ENCODE data around the gene NELFCD.

DNA sequence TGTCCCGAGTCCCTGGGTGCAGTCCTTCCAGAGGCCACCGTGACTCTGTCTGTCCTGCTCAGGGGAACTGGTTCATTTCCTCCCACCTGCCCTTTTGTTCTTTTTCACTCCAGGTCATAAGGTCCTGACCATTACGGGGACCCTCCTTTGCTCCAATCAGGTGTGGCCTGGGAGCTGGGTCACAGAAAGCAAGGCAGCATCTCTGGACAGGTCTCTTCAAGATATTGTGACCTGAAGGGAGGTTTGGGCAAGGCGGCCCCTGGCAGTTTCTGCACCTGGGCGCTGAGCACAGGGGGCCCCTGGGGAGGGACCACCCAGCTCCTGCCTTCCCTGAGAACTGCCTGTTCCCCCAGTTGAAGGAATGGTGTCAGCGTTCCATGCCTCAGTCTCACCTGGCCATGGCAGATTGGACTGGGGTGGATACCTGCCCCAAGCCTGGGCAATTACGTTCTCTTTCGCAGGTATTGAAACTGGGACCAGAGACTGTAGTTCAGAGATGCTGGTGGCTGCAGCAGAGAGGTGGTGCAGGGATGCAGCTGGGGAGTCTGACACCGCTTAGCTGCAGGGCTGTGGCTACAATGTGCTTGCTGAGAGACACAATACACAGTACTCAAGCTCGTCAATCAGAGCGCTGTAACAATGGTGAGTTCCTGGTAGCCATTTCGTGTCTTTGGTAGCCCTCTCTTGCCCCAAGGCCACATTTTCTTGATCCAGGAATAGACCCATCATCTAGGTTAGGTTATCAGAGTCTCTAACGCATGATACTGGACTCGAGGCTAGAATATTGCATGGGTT is 15.6 kb upstream of the NELFCD start:
- TF ChIP-seq ZNF138 (tag by site-specific recombination; IDR thresholded peaks at IDR 0.05; ENCODE audit: borderline replicate concordance) (no peak), ATF2 (tag by site-specific recombination; IDR thresholded peaks at IDR 0.05; ENCODE audit: low read depth) (no peak), ZNF629 (tag by site-specific recombination; IDR thresholded peaks at IDR 0.05) (no peak), TCF7L2 (IDR thresholded peaks at IDR 0.05; ENCODE audit: borderline replicate concordance, low read depth, low read length) (no peak)

Data from HEK293 (cell line).